ENCODE data around the gene RAB11FIP5. TPM values are rescaled to one million over a fixed set of nuclear protein-coding genes. Genes with fewer than 3 reads are reported as not detected.
A peak's percentile ranks its signal among the peaks of the same experiment; 100 is the strongest.

Gene RAB11FIP5
- total RNA-seq, 1 donor from 2014 or later, result 18.7 TPM

DNA sequence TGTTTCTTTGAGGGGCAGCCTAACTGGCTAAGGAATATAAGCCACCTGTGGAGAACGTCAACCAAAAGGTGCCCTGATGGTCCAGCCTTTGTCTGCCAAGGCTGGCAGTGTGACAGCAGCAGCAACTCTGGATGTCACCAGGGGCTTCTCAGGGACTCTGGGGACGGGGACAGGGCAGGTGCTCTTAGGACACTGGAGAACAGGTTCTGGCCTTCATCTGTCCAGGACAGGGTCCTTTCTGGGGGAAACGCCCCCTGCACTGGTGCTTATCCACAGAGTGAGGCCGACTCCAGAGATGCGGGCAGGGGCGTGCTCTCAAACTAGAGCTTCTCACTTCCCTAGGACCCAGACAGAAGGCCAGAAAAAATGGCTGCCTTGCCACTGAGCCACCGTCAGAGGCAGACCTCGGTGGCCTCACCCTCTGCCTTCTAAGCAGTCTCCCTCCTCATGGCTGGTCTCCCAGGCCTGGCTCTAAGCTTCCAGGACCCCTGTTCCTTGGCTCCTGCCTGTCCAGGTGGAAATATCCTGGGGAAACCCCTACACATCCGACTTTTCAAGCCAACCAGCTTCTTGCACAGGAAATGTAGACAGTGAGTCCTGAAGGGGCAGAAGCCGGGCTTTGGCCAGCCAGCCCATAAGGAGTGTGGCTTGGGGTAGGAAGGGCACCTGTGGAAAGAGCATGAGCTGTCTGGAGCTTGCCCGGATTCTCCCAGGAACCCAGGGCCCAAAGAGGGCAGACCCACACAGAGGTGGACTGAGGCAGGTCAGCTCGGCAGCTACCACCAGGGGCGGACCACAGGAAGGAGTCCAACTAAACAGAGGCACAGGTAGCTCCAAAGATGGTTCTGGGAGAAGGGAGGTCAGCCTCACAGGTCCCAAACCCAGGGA is 30.0 kb downstream of the RAB11FIP5 start:
- DNase-seq (ENCODE audit: extremely low spot score, unreplicated experiment), result no peak
- no peaks in the 10 kb centered on the region for H3K27me3 Mint-ChIP-seq
- no peak overlapping the region for H3K4me3 Mint-ChIP-seq
- no peak overlapping the region for H3K27ac Mint-ChIP-seq
- peaks cover 9% of the 10 kb centered on the region for H3K4me1 Mint-ChIP-seq (ENCODE audit: unreplicated experiment)
- TF ChIP-seq CTCF (conservative IDR thresholded peaks at IDR 0.05), result no peak
- H3K9me3 Mint-ChIP-seq, result no peaks in the 10 kb centered on the region
- peaks cover 7% of the 10 kb centered on the region for H3K36me3 Mint-ChIP-seq

DNA sequence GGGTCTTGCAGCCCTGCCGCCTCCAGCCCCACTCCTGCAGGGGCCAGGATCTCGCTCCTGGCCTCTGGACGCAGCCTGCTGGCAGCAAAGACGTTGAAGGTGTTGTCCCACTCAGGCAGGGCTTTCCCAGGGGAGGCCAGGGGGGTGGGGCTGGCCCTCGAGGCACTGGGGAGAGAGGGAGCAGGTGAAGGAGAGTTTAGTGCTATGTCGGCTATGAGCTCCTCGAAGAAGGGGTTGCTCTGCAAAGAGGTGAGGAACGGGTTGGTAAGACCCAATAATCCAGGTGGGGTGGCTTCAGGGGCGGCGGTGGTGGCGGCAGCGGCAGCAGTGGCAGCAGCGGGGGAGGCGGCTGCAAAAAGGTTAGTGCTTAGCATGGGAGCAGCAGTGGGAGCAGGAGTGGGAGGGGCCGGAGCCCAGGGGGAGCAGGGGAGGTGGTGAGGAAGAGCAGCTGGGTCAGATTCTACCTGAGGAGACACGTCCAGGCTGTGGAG is 31.5 kb downstream of the RAB11FIP5 start:
- H3K4me1 Mint-ChIP-seq (ENCODE audit: unreplicated experiment), result peaks cover 9% of the 10 kb centered on the region
- H3K27me3 Mint-ChIP-seq, result no peaks in the 10 kb centered on the region
- H3K36me3 Mint-ChIP-seq, result peaks cover 7% of the 10 kb centered on the region
- TF ChIP-seq CTCF (conservative IDR thresholded peaks at IDR 0.05), result no peak
- no peak for DNase-seq (ENCODE audit: extremely low spot score, unreplicated experiment)
- H3K4me3 Mint-ChIP-seq, result no peak overlapping the region
- H3K9me3 Mint-ChIP-seq, result no peaks in the 10 kb centered on the region
- H3K27ac Mint-ChIP-seq, result no peak overlapping the region

DNA sequence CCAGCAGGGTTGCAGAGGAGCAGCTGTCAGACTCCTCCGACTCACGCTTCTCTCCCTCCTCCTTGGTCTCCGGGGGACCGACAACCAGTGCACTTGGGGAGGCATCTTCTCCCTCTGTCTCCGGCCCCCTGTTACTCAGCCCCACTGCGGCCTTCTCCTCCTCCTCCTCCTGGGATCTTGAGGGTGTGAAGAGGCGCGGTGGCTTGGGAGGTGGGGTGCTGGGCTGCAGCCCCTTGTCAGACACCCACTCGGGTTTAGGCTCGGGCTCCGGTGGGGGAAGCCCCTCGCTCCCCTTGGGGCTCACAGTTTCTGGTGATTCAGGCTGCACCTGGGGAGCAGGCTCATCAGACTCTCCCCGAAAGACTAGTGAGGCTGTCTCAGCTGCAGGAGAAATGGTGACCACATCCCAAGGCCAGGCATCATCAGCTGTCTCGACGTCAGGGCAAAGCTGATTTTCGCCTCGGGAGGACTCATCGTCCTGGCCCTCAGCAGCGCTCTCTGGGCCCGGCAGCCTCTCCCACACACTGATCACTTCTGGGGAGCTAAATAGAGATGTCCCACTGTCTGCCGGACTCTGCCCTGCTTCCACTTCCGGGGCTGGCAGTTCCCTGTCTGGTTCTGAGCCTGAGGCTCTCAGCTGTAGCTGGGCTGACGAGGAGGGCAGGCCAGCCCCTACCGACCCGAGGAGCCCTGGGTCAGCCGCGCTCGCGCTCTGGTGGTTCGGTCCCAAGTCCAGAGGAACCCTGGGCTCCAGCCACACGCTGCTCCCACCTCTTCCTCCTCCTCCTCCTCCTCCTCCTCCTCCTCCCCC is 32.2 kb downstream of the RAB11FIP5 start:
- DNase-seq (ENCODE audit: extremely low spot score, unreplicated experiment), result no peak
- H3K36me3 Mint-ChIP-seq, result peaks cover 7% of the 10 kb centered on the region
- H3K27ac Mint-ChIP-seq, result no peak overlapping the region
- peaks cover 9% of the 10 kb centered on the region for H3K4me1 Mint-ChIP-seq (ENCODE audit: unreplicated experiment)
- H3K4me3 Mint-ChIP-seq, result no peak overlapping the region
- no peaks in the 10 kb centered on the region for H3K27me3 Mint-ChIP-seq
- no peaks in the 10 kb centered on the region for H3K9me3 Mint-ChIP-seq
- TF ChIP-seq CTCF (conservative IDR thresholded peaks at IDR 0.05), result no peak

- no peak for DNase-seq (ENCODE audit: extremely low spot score, unreplicated experiment)
- H3K4me1 Mint-ChIP-seq (ENCODE audit: unreplicated experiment), result peaks cover 5% of the 10 kb centered on the region
- no peak overlapping the region for H3K27ac Mint-ChIP-seq
- H3K27me3 Mint-ChIP-seq, result no peaks in the 10 kb centered on the region
- H3K9me3 Mint-ChIP-seq, result no peaks in the 10 kb centered on the region
- TF ChIP-seq CTCF (conservative IDR thresholded peaks at IDR 0.05), result no peak
- H3K36me3 Mint-ChIP-seq, result peaks cover 7% of the 10 kb centered on the region
- no peak overlapping the region for H3K4me3 Mint-ChIP-seq
These were observed 33.1 kb downstream of the RAB11FIP5 start for GRCh38 chr2:73079636-73080035.

DNA sequence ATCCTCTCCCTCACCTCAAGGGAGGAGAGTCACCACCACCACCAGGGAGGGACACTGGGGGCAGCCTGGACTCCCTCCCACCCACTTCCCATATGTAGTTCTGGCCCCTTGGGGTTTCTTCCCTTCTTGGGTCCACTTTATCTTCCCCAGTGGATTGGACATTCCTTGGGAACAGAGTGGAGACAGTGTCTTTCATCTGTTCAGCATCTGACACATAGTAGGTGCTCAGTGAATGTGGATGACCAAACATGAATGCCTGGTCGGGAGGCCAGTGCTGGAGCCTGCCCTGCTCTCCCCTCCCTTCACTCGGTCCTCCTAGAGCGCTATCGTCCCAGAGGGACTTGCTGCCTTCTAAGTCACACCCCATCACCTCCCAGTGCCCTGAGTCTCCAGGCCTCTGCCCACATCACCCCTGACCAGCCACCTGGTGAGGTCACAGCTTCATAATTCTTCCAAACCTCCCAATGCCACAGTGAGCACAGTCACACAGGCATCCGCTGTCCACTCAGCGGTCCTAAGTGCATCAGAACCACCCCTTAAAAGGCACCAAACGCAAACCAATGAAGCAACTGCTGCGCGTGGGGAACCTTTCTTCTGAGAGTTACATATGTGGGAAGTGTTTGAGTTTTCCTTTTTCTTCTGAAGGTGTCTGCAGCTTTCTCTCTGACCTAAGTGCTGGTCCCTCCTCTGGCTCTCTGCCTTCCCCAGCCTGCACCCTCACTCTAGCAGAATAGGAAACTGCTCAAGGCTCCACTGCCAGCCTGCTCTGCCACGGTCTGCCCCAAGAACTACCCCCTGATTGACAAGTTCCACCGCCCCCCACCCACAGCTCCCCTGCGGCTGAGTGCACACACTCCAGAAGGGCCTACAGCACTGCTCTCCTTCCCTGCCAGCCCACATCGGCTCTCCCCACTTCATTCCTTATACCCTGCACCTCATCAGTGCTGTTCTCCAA is 34.0 kb downstream of the RAB11FIP5 start:
- Mint-ChIP-seq H3K36me3 (peaks cover 3% of the 10 kb centered on the region), H3K27me3 (no peaks in the 10 kb centered on the region), H3K4me1 (ENCODE audit: unreplicated experiment) (no peaks in the 10 kb centered on the region), H3K4me3 (no peak overlapping the region), H3K27ac (peak overlapping the region; percentile 16), H3K9me3 (no peaks in the 10 kb centered on the region)
- TF ChIP-seq CTCF (conservative IDR thresholded peaks at IDR 0.05), result no peak
- no peak for DNase-seq (ENCODE audit: extremely low spot score, unreplicated experiment)

Measured in type B pancreatic cell (in vitro differentiated cells).